DOHH2 (cell line): ENCODE data around the gene TSHZ2.

Experiments
- H3F3A ChIP-seq: fragments of 200-600 bp; sonication (generic), shearing (Covaris generic); 2 replicates; pipeline ENCODE4 v1.6.0; 2016; ENCODE audit warnings: antibody characterized with exemption, mild to moderate bottlenecking; ENCODE audit not compliant: control insufficient read depth, insufficient read depth
- H3K27ac ChIP-seq: fragments of 200-600 bp; sonication (generic); 2 replicates; pipeline ENCODE4 v1.5.1; 2014; ENCODE audit warnings: low read depth, mild to moderate bottlenecking, low read length, moderate library complexity
- H3K27me3 ChIP-seq: fragments of 200-600 bp; sonication (generic); 2 replicates; pipeline ENCODE4 v1.6.1; 2014; ENCODE audit warnings: mild to moderate bottlenecking, low read length, mixed read lengths; ENCODE audit not compliant: control insufficient read depth
- H3K36me3 ChIP-seq: fragments of 200-600 bp; sonication (generic); 2 replicates; pipeline ENCODE4 v1.6.1; 2014; ENCODE audit warnings: mild to moderate bottlenecking, low read length, moderate library complexity, mixed read lengths; ENCODE audit not compliant: control insufficient read depth
- H3K4me1 ChIP-seq: fragments of 200-600 bp; sonication (generic); 2 replicates; pipeline ENCODE4 v1.6.1; 2014; ENCODE audit warnings: mild to moderate bottlenecking, low read length, mixed read lengths; ENCODE audit not compliant: control insufficient read depth
- H3K4me2 ChIP-seq: fragments of 200-600 bp; sonication (generic); 2 replicates; pipeline ENCODE4 v1.6.0; 2014; ENCODE audit warnings: mild to moderate bottlenecking, low read length, moderate library complexity
- H3K4me3 ChIP-seq: fragments of 200-600 bp; sonication (generic); 2 replicates; pipeline ENCODE4 v1.5.1; 2014; ENCODE audit warnings: mild to moderate bottlenecking, low read length, mixed read lengths
- H3K79me2 ChIP-seq: fragments of 200-600 bp; sonication (generic); 2 replicates; pipeline ENCODE4 v1.6.1; 2014; ENCODE audit warnings: mild to moderate bottlenecking, low read length, mixed read lengths; ENCODE audit not compliant: control insufficient read depth
- H3K9me2 ChIP-seq: fragments of 200-600 bp; sonication (generic); replicated peaks from 2 replicates; pipeline ENCODE4 v1.6.1; 2014; ENCODE audit warnings: mild to moderate bottlenecking, low read length, mixed read lengths; ENCODE audit not compliant: control insufficient read depth
- H3K9me3 ChIP-seq: fragments of 200-600 bp; sonication (generic); 2 replicates; pipeline ENCODE4 v1.6.1; 2014; ENCODE audit warnings: antibody characterized with exemption, low read length, mixed read lengths; ENCODE audit not compliant: control insufficient read depth, insufficient read depth
- H4K20me1 ChIP-seq: fragments of 200-600 bp; sonication (generic); 2 replicates; pipeline ENCODE4 v1.6.0; 2014; ENCODE audit warnings: low read depth, mild to moderate bottlenecking, antibody characterized with exemption, low read length, moderate library complexity; ENCODE audit not compliant: control insufficient read depth, insufficient read depth
- EZH2phosphoT487 ChIP-seq: fragments of 200-600 bp; sonication (generic); IDR thresholded peaks from 2 replicates; pipeline ENCODE4 v1.6.1; 2017; ENCODE audit warnings: borderline replicate concordance, mild to moderate bottlenecking, antibody characterized with exemption, low read length, moderate library complexity, mixed read lengths
- TF ChIP-seq, protein P1 (sequence below): fragments of 200-600 bp; sonication (generic); IDR thresholded peaks from one replicate; pipeline ENCODE4 v1.5.1; 2014; ENCODE audit warnings: antibody characterized with exemption, mild to moderate bottlenecking, low read depth, low read length; ENCODE audit not compliant: poor library complexity, severe bottlenecking

Gene TSHZ2

GRCh38 chr20:53385941-53386767, 414.0 kb downstream of the TSHZ2 start:
- no peak overlapping the region for H3K4me3 ChIP-seq
- no peak overlapping the region for H3K27ac ChIP-seq
- no peaks in the 10 kb centered on the region for H3K9me3 ChIP-seq
- H4K20me1 ChIP-seq: no peaks in the 10 kb centered on the region
- TF ChIP-seq, protein P1, sequence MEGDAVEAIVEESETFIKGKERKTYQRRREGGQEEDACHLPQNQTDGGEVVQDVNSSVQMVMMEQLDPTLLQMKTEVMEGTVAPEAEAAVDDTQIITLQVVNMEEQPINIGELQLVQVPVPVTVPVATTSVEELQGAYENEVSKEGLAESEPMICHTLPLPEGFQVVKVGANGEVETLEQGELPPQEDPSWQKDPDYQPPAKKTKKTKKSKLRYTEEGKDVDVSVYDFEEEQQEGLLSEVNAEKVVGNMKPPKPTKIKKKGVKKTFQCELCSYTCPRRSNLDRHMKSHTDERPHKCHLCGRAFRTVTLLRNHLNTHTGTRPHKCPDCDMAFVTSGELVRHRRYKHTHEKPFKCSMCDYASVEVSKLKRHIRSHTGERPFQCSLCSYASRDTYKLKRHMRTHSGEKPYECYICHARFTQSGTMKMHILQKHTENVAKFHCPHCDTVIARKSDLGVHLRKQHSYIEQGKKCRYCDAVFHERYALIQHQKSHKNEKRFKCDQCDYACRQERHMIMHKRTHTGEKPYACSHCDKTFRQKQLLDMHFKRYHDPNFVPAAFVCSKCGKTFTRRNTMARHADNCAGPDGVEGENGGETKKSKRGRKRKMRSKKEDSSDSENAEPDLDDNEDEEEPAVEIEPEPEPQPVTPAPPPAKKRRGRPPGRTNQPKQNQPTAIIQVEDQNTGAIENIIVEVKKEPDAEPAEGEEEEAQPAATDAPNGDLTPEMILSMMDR: no peak
- no peak for TF ChIP-seq EZH2phosphoT487
- no peaks in the 10 kb centered on the region for H3F3A ChIP-seq
- H3K4me2 ChIP-seq: no peak overlapping the region
- no peaks in the 10 kb centered on the region for H3K4me1 ChIP-seq
- H3K9me2 ChIP-seq: no peaks in the 10 kb centered on the region
- no peaks in the 10 kb centered on the region for H3K79me2 ChIP-seq
- no peaks in the 10 kb centered on the region for H3K36me3 ChIP-seq
- no peaks in the 10 kb centered on the region for H3K27me3 ChIP-seq

DNA sequence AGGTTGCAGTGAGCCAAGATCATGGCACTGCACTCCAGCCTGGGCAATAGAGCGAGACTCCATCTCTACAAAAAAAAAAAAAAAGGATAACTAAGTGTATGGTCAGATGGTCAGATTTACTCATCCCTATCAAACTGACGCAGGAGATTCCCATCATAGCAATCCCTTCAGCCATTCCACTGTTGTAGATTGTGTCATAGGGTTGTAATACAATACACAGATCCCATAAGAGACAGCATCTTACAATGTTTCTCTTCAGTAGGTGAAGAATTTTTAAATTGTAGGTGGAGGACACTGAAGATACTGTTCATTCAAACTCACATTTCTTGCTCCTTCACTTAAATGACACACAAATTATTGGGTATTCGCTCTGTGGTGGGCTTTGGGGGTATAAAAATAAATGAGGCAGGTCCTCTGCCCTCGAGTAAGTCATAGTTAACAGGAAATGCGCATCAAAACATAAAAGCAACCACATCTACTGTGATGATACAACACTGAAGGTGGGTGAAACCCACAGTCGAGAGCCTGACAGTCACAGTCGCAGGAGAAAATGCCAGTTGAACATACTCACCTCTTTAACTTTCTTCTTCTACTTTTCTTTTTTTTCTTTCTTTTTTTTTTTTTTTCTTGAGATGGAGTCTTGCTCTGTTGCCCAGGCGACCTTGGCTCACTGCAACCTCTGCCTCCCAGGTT, 416.0 kb downstream of the TSHZ2 start:
- no peaks in the 10 kb centered on the region for H3K36me3 ChIP-seq
- H3K9me2 ChIP-seq: no peaks in the 10 kb centered on the region
- H3K9me3 ChIP-seq: no peaks in the 10 kb centered on the region
- no peaks in the 10 kb centered on the region for H3F3A ChIP-seq
- no peak overlapping the region for H3K4me2 ChIP-seq
- TF ChIP-seq, protein P1: no peak
- TF ChIP-seq EZH2phosphoT487: no peak
- no peak overlapping the region for H3K27ac ChIP-seq
- no peaks in the 10 kb centered on the region for H3K4me1 ChIP-seq
- no peaks in the 10 kb centered on the region for H3K27me3 ChIP-seq
- H3K4me3 ChIP-seq: no peak overlapping the region
- H3K79me2 ChIP-seq: no peaks in the 10 kb centered on the region
- H4K20me1 ChIP-seq: no peaks in the 10 kb centered on the region

GRCh38 chr20:53389516-53390300, 417.6 kb downstream of the TSHZ2 start:
- Histone ChIP-seq H3K4me3 (no peak overlapping the region), H3K4me2 (no peak overlapping the region), H3F3A (no peaks in the 10 kb centered on the region), H3K79me2 (no peaks in the 10 kb centered on the region), H3K9me3 (no peaks in the 10 kb centered on the region), H3K4me1 (no peaks in the 10 kb centered on the region), H3K9me2 (no peaks in the 10 kb centered on the region), H3K27ac (no peak overlapping the region), H3K36me3 (no peaks in the 10 kb centered on the region), H4K20me1 (no peaks in the 10 kb centered on the region), H3K27me3 (no peaks in the 10 kb centered on the region; the same call in 1 of the 2 replicates)
- no peak for TF ChIP-seq EZH2phosphoT487
- TF ChIP-seq, protein P1: no peak
